Measurements from ENCODE around the gene BARX1. TPM values are rescaled to one million over a fixed set of nuclear protein-coding genes. Genes with fewer than 3 reads are reported as not detected.

BARX1 gene
- total and polyA plus RNA-seq, 3 experiments from 2014 or later, result not detected

DNA sequence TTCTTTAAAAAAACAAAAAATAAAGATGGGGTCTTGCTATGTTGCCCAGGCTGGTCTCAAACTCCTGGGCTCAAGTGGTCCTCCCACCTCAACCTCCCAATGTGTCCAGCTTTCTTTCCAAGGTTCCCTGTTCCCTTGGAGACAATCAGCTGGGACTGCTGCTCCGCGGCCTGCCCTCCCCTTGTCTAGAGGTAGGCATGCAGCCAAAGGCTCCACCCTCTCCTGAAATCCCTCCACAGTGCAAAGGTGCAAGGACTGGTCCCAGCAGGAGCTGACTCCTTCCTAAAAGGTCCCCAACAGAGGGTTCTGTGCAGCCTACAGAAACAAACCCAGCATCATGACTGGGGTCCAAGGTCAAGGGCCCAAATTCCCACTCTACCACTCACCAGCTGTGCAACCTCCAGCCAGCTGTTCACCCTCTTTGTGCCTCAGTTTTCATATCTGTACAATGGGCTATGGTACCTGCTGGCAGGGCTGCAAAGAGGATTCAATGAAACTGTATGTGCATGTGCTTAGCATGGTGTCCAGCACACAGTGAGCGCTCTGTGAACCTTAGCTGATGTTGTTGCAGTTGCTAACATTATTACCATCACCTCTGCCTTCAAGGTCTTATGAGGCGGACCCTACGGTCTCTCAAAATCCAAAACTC lies 47.5 kb downstream of the BARX1 start:
- H3K27ac ChIP-seq (ENCODE audit: low read depth, low read length), result no peak overlapping the region
- no peaks in the 10 kb centered on the region for H3K9me3 Mint-ChIP-seq
- peaks cover 10 to 27% of the 10 kb centered on the region in 2 donors for H3K27me3 Mint-ChIP-seq
- H3K4me1 ChIP-seq (ENCODE audit: insufficient read depth, low read length), result no peaks in the 10 kb centered on the region
- H3K4me1 Mint-ChIP-seq, result peaks cover 0 to 1% (median 0%) of the 10 kb centered on the region in 3 donors
- no peak overlapping the region for H3K27ac Mint-ChIP-seq
- H3K27me3 ChIP-seq (ENCODE audit: insufficient read depth, low read length, poor library complexity, severe bottlenecking), result no peaks in the 10 kb centered on the region
- no peaks in the 10 kb centered on the region for H3K9me3 ChIP-seq (ENCODE audit: low read length)
- H3K4me3 ChIP-seq (ENCODE audit: low read length), result no peak overlapping the region
- H3K36me3 Mint-ChIP-seq, result no peaks in the 10 kb centered on the region
- H3K4me3 Mint-ChIP-seq, result no peak overlapping the region
- no peak for DNase-seq
- ChIA-PET CTCF (no interaction called here), POLR2A (no interaction called here)
- H3K36me3 ChIP-seq (ENCODE audit: insufficient read depth, low read length), result no peaks in the 10 kb centered on the region

- DNase-seq, result no peak
- Mint-ChIP-seq H3K9me3 (no peaks in the 10 kb centered on the region), H3K36me3 (no peaks in the 10 kb centered on the region), H3K27me3 (peaks cover 10 to 27% of the 10 kb centered on the region in 2 donors), H3K4me3 (no peak overlapping the region), H3K4me1 (peaks cover 0 to 1% (median 0%) of the 10 kb centered on the region in 3 donors), H3K27ac (peak overlapping the region in 1 of 8 donors; percentile 55)
- ChIA-PET CTCF (no interaction called here), POLR2A (no interaction called here)
- no peak overlapping the region for H3K27ac ChIP-seq (ENCODE audit: low read depth, low read length)
- H3K9me3 ChIP-seq (ENCODE audit: low read length), result no peaks in the 10 kb centered on the region
- no peaks in the 10 kb centered on the region for H3K4me1 ChIP-seq (ENCODE audit: insufficient read depth, low read length)
- no peak overlapping the region for H3K4me3 ChIP-seq (ENCODE audit: low read length)
- H3K27me3 ChIP-seq (ENCODE audit: insufficient read depth, low read length, poor library complexity, severe bottlenecking), result no peaks in the 10 kb centered on the region
- H3K36me3 ChIP-seq (ENCODE audit: insufficient read depth, low read length), result no peaks in the 10 kb centered on the region
These were observed 48.8 kb downstream of the BARX1 start for GRCh38 chr9:93906195-93906880.

GRCh38 chr9:93905473-93906133 lies 49.6 kb downstream of the BARX1 start:
- no peak overlapping the region for H3K4me3 ChIP-seq (ENCODE audit: low read length)
- H3K27ac Mint-ChIP-seq, result no peak overlapping the region
- no peaks in the 10 kb centered on the region for H3K36me3 ChIP-seq (ENCODE audit: insufficient read depth, low read length)
- H3K9me3 ChIP-seq (ENCODE audit: low read length), result no peaks in the 10 kb centered on the region
- H3K4me1 Mint-ChIP-seq, result peaks cover 0 to 1% (median 0%) of the 10 kb centered on the region in 3 donors
- CTCF ChIA-PET, result no interaction called here
- H3K36me3 Mint-ChIP-seq, result no peaks in the 10 kb centered on the region
- no peak overlapping the region for H3K27ac ChIP-seq (ENCODE audit: low read depth, low read length)
- H3K27me3 Mint-ChIP-seq, result peaks cover 10 to 27% of the 10 kb centered on the region in 2 donors
- POLR2A ChIA-PET, result no interaction called here
- no peaks in the 10 kb centered on the region for H3K4me1 ChIP-seq (ENCODE audit: insufficient read depth, low read length)
- H3K9me3 Mint-ChIP-seq, result no peaks in the 10 kb centered on the region
- peak in 1 of 5 donors; percentile 11 for DNase-seq
- H3K4me3 Mint-ChIP-seq, result no peak overlapping the region
- H3K27me3 ChIP-seq (ENCODE audit: insufficient read depth, low read length, poor library complexity, severe bottlenecking), result no peaks in the 10 kb centered on the region

DNA sequence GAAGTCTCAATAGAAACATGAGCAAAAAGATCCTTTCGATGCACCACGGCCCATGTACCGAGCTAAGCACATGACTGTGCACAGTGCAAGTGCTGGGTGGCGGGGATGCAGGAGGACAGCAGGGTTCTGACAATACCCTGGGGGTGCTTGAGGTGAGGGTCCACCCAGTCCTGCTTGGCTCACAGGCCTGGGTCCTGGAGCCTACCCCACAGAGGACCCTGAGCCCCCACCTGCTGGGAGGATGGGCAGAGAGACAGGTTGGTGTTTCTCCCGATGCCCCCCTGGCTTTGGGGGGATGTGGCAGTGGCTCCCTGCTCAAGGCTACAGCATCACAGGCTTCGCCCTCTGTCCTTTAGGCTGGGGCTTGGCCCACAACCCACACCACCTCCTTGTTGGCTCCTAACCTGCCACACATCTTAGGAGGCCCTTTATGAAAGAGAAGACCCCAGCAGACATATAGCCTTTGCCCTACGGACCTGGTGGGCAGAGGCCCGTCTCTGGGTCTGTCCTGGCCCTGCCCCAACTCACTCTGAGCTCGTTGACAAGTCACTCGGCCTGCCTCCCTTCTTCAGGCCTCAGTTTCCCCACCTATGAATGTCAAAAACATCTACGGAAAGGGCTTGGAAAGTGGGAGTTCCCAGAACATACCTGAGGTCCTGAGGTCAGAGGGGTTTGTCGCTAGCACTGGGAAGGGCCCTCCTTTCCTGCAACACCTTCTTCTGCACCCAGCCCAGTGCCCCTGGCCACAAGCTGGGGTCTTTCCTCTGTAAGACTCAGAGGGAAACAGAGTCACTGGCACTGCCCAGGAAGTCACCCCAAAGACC lies 50.3 kb downstream of the BARX1 start:
- Histone ChIP-seq H3K27ac (ENCODE audit: low read depth, low read length) (no peak overlapping the region), H3K4me1 (ENCODE audit: insufficient read depth, low read length) (no peaks in the 10 kb centered on the region), H3K4me3 (ENCODE audit: low read length) (no peak overlapping the region), H3K9me3 (ENCODE audit: low read length) (no peaks in the 10 kb centered on the region), H3K36me3 (ENCODE audit: insufficient read depth, low read length) (no peaks in the 10 kb centered on the region), H3K27me3 (ENCODE audit: insufficient read depth, low read length, poor library complexity, severe bottlenecking) (no peaks in the 10 kb centered on the region)
- no peak overlapping the region for H3K27ac Mint-ChIP-seq
- H3K27me3 Mint-ChIP-seq, result peaks cover 9 to 21% of the 10 kb centered on the region in 2 donors
- H3K9me3 Mint-ChIP-seq, result no peaks in the 10 kb centered on the region
- peak in 1 of 5 donors; percentile 43 for DNase-seq
- peaks cover 0 to 1% (median 0%) of the 10 kb centered on the region in 3 donors for H3K4me1 Mint-ChIP-seq
- ChIA-PET POLR2A (no interaction called here), CTCF (no interaction called here)
- H3K4me3 Mint-ChIP-seq, result peak overlapping the region in 1 of 7 donors; percentile 36
- no peaks in the 10 kb centered on the region for H3K36me3 Mint-ChIP-seq

DNA sequence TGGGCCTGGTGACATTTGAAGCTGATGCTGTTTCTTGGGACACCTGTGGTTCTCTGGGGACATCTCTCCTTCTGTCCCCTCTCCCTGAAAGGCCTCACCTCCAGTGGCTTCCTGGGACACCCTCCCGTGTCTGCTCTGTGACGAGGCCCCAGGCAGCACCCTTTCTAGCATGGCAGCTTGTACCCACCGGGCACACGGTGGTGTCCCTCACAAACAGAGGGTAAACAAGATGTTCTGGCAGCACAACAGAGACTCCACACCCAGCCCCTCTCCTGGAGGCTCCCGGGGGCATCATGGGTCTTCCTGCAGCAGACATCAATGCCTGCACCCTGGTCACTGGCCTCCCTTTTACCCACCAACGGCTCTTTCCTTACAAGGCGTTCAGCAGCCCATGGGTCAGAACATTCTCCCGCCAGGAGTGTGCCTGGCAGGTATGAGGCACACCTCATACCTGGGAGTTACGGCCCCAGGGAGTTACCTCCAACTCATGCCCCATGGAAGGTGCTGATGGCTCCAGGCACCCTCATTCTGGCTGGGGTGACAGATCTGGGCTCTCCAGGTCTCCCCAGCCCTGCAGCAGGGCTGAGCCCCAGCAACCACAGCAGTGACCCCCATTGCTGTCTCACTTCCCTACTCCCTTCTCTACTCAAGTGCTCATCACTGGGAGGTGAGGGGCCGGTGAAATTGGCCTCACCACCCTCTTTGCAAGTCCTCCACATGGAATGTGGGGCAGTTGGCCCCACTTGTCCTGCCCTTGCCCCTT lies 51.1 kb downstream of the BARX1 start:
- peak in 1 of 5 donors; percentile 18 for DNase-seq
- peaks cover 9 to 14% of the 10 kb centered on the region in 2 donors for H3K27me3 Mint-ChIP-seq
- Histone ChIP-seq H3K27ac (ENCODE audit: low read depth, low read length) (no peak overlapping the region), H3K4me1 (ENCODE audit: insufficient read depth, low read length) (no peaks in the 10 kb centered on the region), H3K9me3 (ENCODE audit: low read length) (no peaks in the 10 kb centered on the region), H3K27me3 (ENCODE audit: insufficient read depth, low read length, poor library complexity, severe bottlenecking) (no peaks in the 10 kb centered on the region), H3K4me3 (ENCODE audit: low read length) (no peak overlapping the region), H3K36me3 (ENCODE audit: insufficient read depth, low read length) (no peaks in the 10 kb centered on the region)
- ChIA-PET CTCF (no interaction called here), POLR2A (no interaction called here)
- no peak overlapping the region for H3K4me3 Mint-ChIP-seq
- no peaks in the 10 kb centered on the region for H3K36me3 Mint-ChIP-seq
- no peak overlapping the region for H3K27ac Mint-ChIP-seq
- H3K4me1 Mint-ChIP-seq, result peaks cover 0 to 1% (median 0%) of the 10 kb centered on the region in 3 donors
- H3K9me3 Mint-ChIP-seq, result no peaks in the 10 kb centered on the region

- DNase-seq, result no peak
- Mint-ChIP-seq H3K9me3 (no peaks in the 10 kb centered on the region), H3K4me3 (no peak overlapping the region), H3K36me3 (no peaks in the 10 kb centered on the region), H3K27me3 (peaks cover 7% of the 10 kb centered on the region in 2 donors), H3K4me1 (peaks cover 6% of the 10 kb centered on the region in 3 donors), H3K27ac (no peak overlapping the region)
- POLR2A ChIA-PET, result no interaction called here
- Histone ChIP-seq H3K36me3 (ENCODE audit: insufficient read depth, low read length) (no peaks in the 10 kb centered on the region), H3K9me3 (ENCODE audit: low read length) (no peaks in the 10 kb centered on the region), H3K4me1 (ENCODE audit: insufficient read depth, low read length) (peaks cover 10% of the 10 kb centered on the region), H3K4me3 (ENCODE audit: low read length) (no peak overlapping the region), H3K27me3 (ENCODE audit: insufficient read depth, low read length, poor library complexity, severe bottlenecking) (no peaks in the 10 kb centered on the region), H3K27ac (ENCODE audit: low read depth, low read length) (no peak overlapping the region)
- CTCF ChIA-PET, result no interaction called here
These were observed 52.1 kb downstream of the BARX1 start for GRCh38 chr9:93902780-93903655.

Measured in CD8-positive, alpha-beta memory T cell (primary cell).